GM12878 (cell line): ENCODE results near the gene PPRC1. TPM values are rescaled to one million over a fixed set of nuclear protein-coding genes. Genes with fewer than 3 reads are reported as not detected.

ENCODE experiments used
- CBX5 ChIP-seq: sonication (generic); IDR thresholded peaks from 2 replicates; pipeline ENCODE4 v1.6.1; 2016; ENCODE audit warnings: low read depth, moderate library complexity, mild to moderate bottlenecking, inconsistent platforms
- CEBPZ ChIP-seq: fragments of 150-350 bp; IDR thresholded peaks from 2 replicates; pipeline ENCODE4 v1.6.1; 2016; ENCODE audit warnings: low read depth, low read length
- CHD4 ChIP-seq: fragments of 200-600 bp; sonication (generic); IDR thresholded peaks from 2 replicates; pipeline ENCODE4 v1.6.1; 2016; ENCODE audit warnings: mild to moderate bottlenecking
- CREB1 ChIP-seq: IDR thresholded peaks from 2 replicates; pipeline ENCODE4 v1.6.1; 2012; ENCODE audit warnings: low read depth, mild to moderate bottlenecking, inconsistent platforms
- CREM ChIP-seq: IDR thresholded peaks from 2 replicates; pipeline ENCODE4 v1.6.1; 2014; ENCODE audit warnings: antibody characterized with exemption, low read depth
- CTCF ChIP-seq, 3 experiments: IDR thresholded peaks in 2 of 3; conservative IDR thresholded peaks in 1 of 3; 2 replicates each; pipeline ENCODE4 v1.5.1; 2011; ENCODE audit warnings: low read depth in 3 of 3, low read length in 3 of 3, mild to moderate bottlenecking in 3 of 3, control low read depth in 2 of 3, moderate library complexity in 2 of 3, inconsistent platforms in 1 of 3, mixed read lengths in 1 of 3; ENCODE audit not compliant: control insufficient read depth in 2 of 3, insufficient read depth in 1 of 3; ENCODE audit errors: extremely low read depth in 1 of 3
- EED ChIP-seq: sonication (generic); IDR thresholded peaks from 2 replicates; pipeline ENCODE4 v1.6.1; 2016; ENCODE audit warnings: antibody characterized with exemption, low read depth
- FOXM1 ChIP-seq: IDR thresholded peaks from 2 replicates; pipeline ENCODE4 v1.6.1; 2012; ENCODE audit warnings: low read depth, mild to moderate bottlenecking, inconsistent platforms, low read length, moderate library complexity
- GABPA ChIP-seq: IDR thresholded peaks from 2 replicates; pipeline ENCODE4 v1.6.1; 2014; ENCODE audit warnings: antibody characterized with exemption, low read depth, mild to moderate bottlenecking, inconsistent platforms
- IKZF2 ChIP-seq, 2 experiments: fragments of 450-650 bp; IDR thresholded peaks; 2 replicates each; pipeline ENCODE4 v1.6.1; 2017; ENCODE audit warnings: mild to moderate bottlenecking in 2 of 2, moderate library complexity in 2 of 2
- KLF5 ChIP-seq: fragments of 450-650 bp; IDR thresholded peaks from 2 replicates; pipeline ENCODE4 v1.6.1; 2014; ENCODE audit warnings: mild to moderate bottlenecking; ENCODE audit not compliant: partially characterized antibody
- MTA2 ChIP-seq: fragments of 450-650 bp; IDR thresholded peaks from 2 replicates; pipeline ENCODE4 v1.6.1; 2016; ENCODE audit warnings: low read depth, mild to moderate bottlenecking, moderate library complexity
- NFYA ChIP-seq: IDR thresholded peaks from 2 replicates; pipeline ENCODE4 v1.6.1; 2011; ENCODE audit warnings: low read depth, mild to moderate bottlenecking, low read length, improper control_type of control experiment, borderline replicate concordance
- NR2F1 ChIP-seq: fragments of 450-650 bp; conservative IDR thresholded peaks from 2 replicates; pipeline ENCODE4 v1.6.1; 2017; ENCODE audit warnings: mild to moderate bottlenecking
- NRF1 ChIP-seq: conservative IDR thresholded peaks from 2 replicates; pipeline ENCODE4 v1.6.1; 2011; ENCODE audit warnings: mild to moderate bottlenecking, low read depth, low read length, improper control_type of control experiment
- POLR2AphosphoS5 ChIP-seq: IDR thresholded peaks from 2 replicates; pipeline ENCODE4 v1.6.1; 2011; ENCODE audit warnings: mild to moderate bottlenecking, low read length, inconsistent platforms
- RAD51 ChIP-seq: fragments of 450-650 bp; IDR thresholded peaks from 2 replicates; pipeline ENCODE4 v1.6.1; 2016; ENCODE audit warnings: moderate library complexity, mild to moderate bottlenecking, inconsistent platforms
- SMAD1 ChIP-seq: fragments of 450-650 bp; IDR thresholded peaks from 2 replicates; pipeline ENCODE4 v1.6.1; 2018; ENCODE audit warnings: mild to moderate bottlenecking, low read depth; ENCODE audit not compliant: partially characterized antibody
- SREBF1 ChIP-seq: IDR thresholded peaks from 2 replicates; pipeline ENCODE4 v1.6.1; 2012; ENCODE audit warnings: mild to moderate bottlenecking, low read length
- SUPT20H ChIP-seq: IDR thresholded peaks from 2 replicates; pipeline ENCODE4 v1.6.1; 2011; ENCODE audit warnings: low read depth, mild to moderate bottlenecking, low read length, moderate library complexity, borderline replicate concordance; ENCODE audit not compliant: control insufficient read depth
- TAF1 ChIP-seq: IDR thresholded peaks from 2 replicates; pipeline ENCODE4 v1.6.1; 2011; ENCODE audit warnings: mild to moderate bottlenecking, low read depth, low read length, borderline replicate concordance
- TARDBP ChIP-seq: IDR thresholded peaks from 2 replicates; pipeline ENCODE4 v1.6.1; 2016; ENCODE audit warnings: borderline replicate concordance
- TCF7 ChIP-seq: IDR thresholded peaks from 2 replicates; pipeline ENCODE4 v1.6.1; 2014; ENCODE audit warnings: antibody characterized with exemption, borderline replicate concordance
- USF1 ChIP-seq: IDR thresholded peaks from 2 replicates; pipeline ENCODE4 v1.6.1; 2011; ENCODE audit warnings: borderline replicate concordance, low read depth, mild to moderate bottlenecking, moderate library complexity, mixed read lengths, low read length; ENCODE audit not compliant: insufficient read depth; ENCODE audit errors: extremely low read length
- WRNIP1 ChIP-seq: IDR thresholded peaks from 2 replicates; pipeline ENCODE4 v1.6.1; 2011; ENCODE audit warnings: low read depth, low read length, improper control_type of control experiment, borderline replicate concordance
- YBX1 ChIP-seq: fragments of 450-650 bp; IDR thresholded peaks from 2 replicates; pipeline ENCODE4 v1.6.1; 2016; ENCODE audit warnings: antibody characterized with exemption
- ZNF207 ChIP-seq: fragments of 450-650 bp; IDR thresholded peaks from 2 replicates; pipeline ENCODE4 v1.6.1; 2014; ENCODE audit warnings: antibody characterized with exemption, mild to moderate bottlenecking, borderline replicate concordance
- polyA plus RNA-seq, 11 experiments: library from polyadenylated mRNA; depleted of rRNA in 4 of 11; unstranded in 6 of 11; stranded (reverse) in 5 of 11; fragments of >200 nt; fragmentation: Nextera tagmentation in 4 of 11; fragmentation: Illumina TruSeq in 1 of 11; extraction: Ambion mirVana in 4 of 11; extraction: Trizol in 1 of 11; gene quantifications; 1 replicate in 1 of 11; 2 replicates in 10 of 11; pipeline versions ENCODE4 v1.2.1 to v1.2.3, GENCODE V29; 2011 to 2016; ENCODE audit warnings: inconsistent platforms in 2 of 11, missing spikeins in 2 of 11, low read depth in 1 of 11
- total RNA-seq, 4 experiments: library from RNA; depleted of rRNA in 3 of 4; stranded (reverse); fragments of >200 nt in 3 of 4; fragmentation: Illumina TruSeq in 1 of 4; extraction: Trizol in 1 of 4; gene quantifications; 2 replicates each; pipeline versions ENCODE4 v1.2.1 to v1.2.3, GENCODE V29; 2013 to 2021

Gene PPRC1
- total and polyA plus RNA-seq, 10 of the 15 experiments (the other 5 are each of a cell fraction or from before 2014, with no cell fraction given) = 13.1 to 69.8 (median 32.4) TPM

- TF ChIP-seq CTCF (IDR thresholded peaks at IDR 0.05 in 2 of 3, conservative IDR thresholded peaks at IDR 0.05 in 1 of 3; ENCODE audit: control insufficient read depth in 2 of 3, extremely low read depth in 1 of 3, insufficient read depth in 1 of 3, low read depth in 3 of 3, low read length in 3 of 3) (peak; percentile 14 to 32 (median 28); a peak in 2 of 6 replicates), TCF7 (no peak), TARDBP (no peak), NRF1 (no peak), KLF5 (no peak), CREM (no peak), SMAD1 (no peak), SREBF1 (no peak), CEBPZ (no peak), TAF1 (no peak), CBX5 (no peak), RAD51 (peak; percentile 96), NFYA (no peak), YBX1 (no peak), ZNF207 (no peak), FOXM1 (no peak), GABPA (no peak), SUPT20H (no peak), CHD4 (no peak), EED (no peak), IKZF2 (IDR thresholded peaks at IDR 0.05) (peak; percentile 41 to 66; a peak in 2 of 4 replicates), NR2F1 (0 out of 2 replicates have a peak, but pooled peaks have one; percentile 24), MTA2 (peak; percentile 56), WRNIP1 (no peak), CREB1 (no peak), USF1 (peak; percentile 64), POLR2AphosphoS5 (peak; percentile 71)
Observed at GRCh38 chr10:102117391-102118159, 15.3 kb upstream of the PPRC1 start (continued).
